ENCODE results near the gene IL17REL.
A peak's percentile ranks its signal among the peaks of the same experiment; 100 is the strongest.

The IL17REL gene

DNA sequence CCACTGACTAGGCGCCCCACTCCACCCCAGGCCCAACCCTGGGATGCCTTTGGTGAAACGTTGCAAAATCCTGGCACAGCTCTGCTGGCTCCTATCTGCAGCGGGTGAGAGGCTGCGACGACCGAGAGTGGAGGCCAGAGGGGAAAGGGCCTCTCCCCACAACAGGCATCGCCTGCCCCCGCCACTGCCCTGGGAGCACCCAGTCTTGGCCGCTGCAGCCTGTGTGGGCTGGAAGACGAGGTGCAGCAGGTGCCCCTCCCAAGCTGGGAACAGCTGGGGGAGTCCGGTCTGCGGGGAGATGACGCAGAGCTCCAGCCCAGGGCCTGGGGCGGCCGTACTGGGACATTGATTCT lies 56.2 kb downstream of the IL17REL start:
- no peak for DNase-seq (ENCODE audit: low read depth)

DNA sequence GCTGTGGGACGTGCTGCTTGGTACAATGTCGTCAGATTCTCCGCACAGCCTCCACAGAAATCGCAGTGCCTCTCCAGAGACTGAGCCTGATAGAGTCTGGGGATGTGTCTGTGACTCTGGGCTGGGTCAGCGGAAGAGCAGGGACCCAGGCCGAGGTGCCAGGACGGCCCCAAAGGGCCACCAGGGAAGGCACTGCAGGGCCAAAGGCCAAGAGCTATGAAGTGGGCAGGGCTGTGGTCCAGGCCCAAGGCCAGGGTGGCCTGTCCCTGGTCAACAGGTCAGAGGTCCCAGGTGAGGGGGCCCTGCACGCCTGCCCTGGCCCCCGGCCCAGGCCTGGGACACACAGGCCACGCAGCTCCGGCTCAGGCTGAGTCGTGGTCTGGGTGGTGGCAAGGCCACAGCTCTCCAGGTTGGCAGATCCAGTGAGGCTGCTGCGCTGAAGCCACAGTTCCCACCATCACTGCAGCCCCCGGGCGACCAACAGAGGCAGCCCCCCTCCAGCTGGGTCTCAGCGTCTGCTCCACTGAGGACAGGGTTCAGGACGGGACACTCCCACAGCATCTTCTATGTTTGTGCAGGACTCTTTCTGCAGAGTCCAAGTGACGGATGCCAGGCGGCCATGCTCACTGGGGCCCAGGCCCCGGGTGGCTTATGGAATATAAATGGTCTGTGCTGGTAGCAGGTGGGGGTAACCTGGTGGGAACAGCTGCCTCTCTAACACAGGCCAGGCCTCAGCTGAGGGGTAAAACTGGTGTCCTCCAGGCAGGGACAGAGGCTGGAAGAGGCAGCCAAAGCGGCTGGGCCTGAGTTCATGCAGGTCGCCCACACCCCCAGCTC lies 56.8 kb downstream of the IL17REL start:
- no peak for DNase-seq (ENCODE audit: low read depth)

DNA sequence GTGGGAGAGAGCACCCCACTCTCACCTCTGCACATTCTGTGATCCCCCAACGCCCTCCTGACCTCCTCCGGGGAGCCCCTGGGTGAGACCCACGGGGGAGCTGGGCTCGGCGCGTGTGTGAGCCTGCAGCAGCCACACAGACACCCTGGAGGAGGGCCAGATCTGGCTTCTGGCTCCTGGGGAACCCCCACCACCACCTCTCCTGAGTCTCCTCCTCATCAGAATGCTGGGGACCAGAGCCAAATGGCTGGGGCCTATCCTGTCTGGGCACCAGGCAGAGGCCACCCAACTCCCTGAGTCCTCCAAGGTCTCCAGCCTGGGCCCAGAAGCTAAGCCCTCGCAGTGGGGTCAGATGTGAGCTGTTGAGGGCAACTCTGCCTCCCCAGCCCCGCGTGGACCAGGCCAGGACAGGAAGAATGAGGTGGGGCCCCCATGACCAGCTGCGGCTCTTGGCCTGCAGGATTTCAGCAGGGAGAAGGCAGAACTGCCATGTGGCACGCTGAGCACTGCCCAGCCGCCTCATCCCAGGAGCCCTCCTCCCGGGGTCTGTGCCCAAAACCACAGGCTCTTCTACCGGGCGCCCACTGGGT lies 57.5 kb downstream of the IL17REL start:
- DNase-seq (ENCODE audit: low read depth): no peak

DNA sequence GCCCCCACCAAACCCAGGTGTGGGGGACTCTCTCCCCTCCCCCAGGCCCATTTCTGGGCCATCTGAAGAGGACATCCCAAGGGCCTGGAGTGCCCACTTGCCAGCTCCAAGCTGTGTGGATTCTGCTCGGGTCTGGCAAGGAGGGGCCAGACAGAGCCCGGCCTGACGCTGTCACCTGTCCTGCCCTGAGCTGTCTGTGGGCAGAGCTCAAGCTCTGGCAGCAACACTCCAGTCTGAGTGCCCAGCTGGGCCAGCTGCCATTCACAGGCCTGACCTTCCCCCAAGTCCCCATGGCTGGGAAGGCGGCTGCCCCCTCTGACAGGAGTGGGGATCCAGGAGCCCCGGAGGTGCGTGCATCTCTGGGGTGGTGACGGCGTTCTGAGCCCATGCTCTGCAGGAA lies 58.2 kb downstream of the IL17REL start:
- DNase-seq (ENCODE audit: low read depth): no peak

DNA sequence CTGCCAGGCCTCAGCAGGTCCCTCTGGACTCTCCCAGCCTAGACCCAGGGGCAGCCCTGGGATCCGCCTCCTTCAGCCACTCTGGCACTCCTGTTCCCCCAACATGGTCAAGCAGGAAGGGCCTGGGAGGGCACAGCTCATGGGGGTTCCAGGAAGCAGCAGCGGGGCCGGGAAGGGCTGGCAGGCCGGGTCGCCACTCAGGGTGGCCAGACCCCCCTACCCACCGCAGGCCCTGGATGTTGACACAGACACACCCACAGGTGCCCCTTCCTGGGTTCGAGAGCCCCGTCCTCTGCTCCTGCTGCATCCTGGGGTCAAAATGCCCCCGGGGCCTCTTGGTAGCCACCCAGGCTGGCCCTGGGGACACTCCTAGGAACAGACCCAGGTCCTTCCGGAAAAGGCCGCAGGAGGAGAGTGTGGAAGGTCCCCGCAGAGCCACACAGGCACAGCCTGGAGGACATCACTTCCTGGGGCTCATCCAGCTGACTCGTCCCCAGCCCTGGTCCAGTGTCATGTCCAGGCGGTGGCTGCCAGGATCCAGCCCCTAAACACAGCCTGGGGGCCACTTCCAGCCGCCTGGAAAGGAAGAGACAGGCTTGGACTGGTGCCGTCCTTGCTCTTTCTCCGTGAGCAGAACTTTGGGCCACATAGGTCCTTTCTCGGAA lies 58.8 kb downstream of the IL17REL start:
- DNase-seq (ENCODE audit: low read depth): no peak

DNA sequence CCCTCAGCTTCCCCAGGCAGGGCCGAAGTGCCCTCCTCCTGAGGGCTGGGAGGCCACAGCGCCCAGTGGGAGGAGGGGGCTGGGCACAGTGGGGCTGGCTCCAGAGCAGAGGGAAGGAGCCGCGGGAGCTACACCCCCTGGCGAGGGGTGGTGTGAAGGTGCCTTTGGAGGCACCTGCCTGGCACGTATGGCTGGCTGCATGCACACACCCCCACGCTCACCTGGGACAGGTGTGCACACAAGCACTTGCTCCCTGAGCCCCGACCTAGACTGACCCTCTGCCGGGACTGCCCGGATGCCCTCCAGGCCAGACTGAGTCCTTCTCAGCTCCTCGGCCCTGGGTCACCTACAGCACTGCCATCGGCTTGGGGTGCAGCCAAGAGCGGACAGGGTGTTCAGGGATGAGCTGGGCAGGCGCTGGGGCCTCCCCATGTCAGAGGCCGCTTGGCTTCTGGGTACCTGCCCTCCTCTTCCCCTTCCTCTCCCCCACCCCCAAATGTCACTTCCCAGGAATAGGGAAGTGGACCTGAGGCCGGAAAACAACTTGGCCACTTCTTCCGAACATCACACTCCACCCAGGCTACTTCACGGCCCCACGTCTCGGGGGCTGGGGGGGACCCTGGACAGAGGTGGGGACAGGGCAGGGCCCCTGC lies 59.4 kb downstream of the IL17REL start:
- no peak for DNase-seq (ENCODE audit: low read depth)

DNA sequence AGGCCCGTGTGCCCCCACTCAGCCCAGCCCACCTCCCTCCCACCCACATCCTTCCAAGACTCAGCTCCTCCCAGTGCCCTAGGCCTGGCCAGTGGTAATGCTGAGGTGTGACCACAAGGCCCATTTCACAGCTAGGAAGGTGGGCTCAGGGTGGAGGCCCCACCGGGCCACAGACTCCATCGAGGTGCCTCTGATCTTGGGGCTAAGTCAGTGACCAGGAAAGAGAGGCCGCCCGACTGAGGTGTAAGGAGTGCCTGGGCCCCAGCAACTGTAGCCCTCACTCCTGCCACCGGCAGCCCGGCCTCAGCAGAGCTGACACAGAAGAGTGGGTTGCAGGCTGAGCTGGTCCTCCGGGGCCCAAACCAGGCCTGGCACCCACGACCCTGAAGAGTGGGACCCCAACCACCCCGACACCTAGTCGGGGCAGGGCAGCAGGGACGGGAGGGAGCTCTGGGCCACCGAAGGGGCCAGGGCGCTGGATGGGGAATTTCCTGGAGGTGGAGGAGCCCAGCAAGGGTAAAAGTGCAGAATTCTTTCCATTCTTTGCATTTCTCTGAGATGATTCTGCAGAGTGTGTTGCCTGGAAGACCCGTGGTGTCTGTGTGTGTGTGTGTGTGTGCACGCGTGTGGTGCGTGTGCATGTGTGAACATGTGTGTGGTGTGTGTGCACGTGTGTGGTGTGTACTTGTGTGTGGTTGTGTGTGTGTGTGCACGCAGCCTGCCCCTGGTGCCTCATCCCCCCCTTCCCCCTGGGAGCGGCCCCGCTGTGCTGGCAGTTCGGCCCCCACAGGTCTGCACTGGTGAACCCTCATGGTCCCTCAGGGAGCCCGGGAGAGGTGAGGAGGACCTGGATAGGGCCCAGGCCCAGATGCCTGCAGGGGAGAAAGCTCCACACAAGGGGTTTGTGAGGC lies 60.3 kb downstream of the IL17REL start:
- no peak for DNase-seq (ENCODE audit: low read depth)

DNA sequence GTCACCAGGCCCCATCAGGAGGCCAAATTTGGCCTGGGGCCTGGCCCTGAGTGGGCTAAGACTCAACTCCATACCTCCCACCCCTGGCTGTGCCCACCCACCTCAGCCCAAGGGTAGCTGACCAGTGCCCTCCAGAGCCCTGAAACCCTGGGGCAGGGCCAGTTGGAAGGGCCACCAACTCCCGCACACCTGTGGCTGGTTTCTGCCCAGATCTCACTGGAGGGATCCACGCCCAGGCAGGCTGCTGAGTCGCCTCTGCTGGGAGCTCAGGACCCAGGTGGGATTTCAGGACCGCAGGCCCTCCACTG lies 60.9 kb downstream of the IL17REL start:
- DNase-seq (ENCODE audit: low read depth): no peak

DNA sequence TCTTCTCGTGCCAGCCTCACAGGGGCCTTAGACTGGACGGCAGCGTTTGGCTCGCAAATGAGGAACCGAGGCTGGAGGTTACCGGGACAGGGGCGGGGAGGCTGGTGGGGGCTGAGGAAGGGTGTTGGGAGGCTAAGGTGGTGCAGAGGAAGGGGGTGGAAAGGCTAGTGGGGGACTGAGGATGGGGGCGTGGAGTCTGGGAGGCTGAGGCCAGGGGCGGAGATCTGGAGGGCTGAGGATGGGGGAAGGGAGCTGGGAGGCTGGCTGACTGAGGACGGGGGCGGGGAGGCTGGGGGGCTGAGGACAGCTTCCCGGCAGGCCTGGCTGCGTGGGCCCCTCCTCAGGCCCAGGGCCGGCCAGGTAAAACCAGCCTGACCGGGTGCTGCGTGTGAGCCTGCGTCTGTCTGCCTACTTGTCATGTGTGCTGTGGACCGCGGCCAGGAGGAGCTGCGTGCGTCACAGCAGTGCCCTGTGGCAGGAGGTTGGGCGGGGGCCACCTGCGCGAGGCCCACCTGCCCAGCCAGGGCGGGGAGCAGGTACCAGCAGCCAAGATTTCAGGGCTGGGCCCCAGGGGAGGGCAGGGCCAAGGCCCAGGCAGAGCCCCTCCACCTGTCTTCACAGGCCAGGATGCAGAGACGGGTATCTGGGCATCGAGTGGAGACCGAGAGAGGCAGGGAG lies 61.4 kb downstream of the IL17REL start:
- no peak for DNase-seq (ENCODE audit: low read depth)

DNA sequence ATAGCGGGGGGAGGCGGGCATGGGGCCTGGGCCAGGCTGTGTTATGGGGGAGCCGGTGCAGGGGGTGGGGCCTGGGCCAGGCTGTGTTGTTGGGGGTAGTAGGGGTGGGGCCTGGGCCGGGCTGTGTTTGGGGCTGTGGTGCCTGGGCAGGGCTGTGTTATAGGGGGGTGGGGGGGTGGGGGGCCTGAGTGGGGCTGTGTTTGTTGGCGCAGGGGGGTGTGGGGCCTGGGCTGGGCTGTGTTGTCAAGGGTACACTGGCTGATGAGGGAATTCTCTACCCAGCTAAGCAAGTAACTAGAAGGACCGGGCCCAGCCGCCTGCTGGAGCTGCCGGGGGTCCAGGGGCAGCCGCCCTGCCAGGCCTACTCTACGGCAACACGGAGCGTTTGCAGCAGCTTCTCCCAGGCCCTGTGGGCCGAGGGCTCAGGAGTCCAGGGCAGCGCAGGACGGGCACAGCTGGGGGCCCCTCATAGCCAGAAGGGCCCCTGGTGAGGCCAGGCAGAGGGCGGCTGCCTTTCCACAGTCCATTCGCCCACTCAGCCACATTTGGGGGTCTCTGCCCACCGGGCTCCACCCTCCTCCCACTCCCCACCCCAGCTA lies 62.1 kb downstream of the IL17REL start:
- DNase-seq (ENCODE audit: low read depth): no peak

DNA sequence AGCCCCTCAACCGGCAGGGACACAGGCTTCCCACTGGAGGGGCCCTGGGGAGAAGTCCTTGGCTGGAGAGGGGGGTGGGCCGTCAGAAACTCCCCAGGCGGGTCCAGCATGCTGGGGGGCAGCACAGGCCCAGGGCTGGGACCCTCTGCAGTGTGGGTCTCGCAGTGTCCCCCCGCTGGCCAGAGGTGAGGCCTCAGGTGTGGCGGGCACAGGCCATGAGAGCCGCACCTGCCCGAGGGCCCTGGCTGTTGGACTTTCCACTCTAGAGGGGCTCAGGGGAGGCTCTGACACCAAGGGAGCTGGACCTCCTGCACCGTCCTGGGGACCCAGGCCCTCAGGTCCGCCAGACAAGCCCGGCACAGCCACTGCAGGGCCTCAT lies 62.7 kb downstream of the IL17REL start:
- DNase-seq (ENCODE audit: low read depth): no peak

DNA sequence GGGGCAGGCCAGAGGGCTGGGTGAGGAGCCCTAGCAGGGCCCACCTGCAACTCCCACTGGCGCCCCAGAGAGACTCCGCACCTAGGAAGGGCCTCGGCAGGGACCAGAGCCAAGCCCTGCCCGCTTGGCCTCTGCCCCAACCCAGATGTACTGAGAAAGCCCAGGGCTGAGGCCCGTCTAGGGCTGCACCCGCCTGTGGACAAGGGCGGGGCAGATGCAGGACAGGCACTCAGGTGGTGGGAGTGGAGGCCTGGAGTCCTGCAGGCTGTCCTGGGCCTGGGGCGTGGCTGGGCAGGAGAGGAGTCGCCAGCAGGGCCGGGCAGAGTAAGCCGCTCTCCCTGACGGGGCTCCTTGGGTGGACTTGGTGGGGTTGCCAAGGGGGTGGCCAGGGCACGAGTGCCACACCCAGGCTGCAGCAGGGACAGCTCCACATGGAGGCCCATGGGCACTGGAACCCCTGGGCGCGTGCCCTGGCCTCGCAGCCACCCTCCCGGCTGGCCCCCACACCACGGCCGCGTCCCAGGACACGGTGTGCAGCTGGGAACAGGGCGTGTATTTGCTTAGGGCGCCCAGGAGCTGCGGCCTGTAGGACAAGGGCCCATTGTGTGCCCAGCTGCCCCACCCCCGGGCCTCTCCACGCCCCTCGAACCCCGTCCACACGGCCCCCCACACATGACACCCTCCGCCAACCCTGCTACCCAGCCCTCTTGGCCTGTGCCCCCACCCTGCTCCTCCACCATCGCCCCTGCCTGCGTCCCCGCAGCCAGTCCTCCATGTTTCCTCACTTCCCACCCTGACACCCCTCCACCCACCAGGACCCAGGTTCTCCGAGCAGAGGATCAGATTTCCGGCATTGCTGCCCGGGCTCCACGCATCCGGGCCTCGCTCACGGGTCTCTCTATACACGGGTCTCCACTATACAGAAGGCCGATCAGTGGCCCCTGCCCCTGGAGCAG lies 63.3 kb downstream of the IL17REL start:
- DNase-seq (ENCODE audit: low read depth): no peak

DNA sequence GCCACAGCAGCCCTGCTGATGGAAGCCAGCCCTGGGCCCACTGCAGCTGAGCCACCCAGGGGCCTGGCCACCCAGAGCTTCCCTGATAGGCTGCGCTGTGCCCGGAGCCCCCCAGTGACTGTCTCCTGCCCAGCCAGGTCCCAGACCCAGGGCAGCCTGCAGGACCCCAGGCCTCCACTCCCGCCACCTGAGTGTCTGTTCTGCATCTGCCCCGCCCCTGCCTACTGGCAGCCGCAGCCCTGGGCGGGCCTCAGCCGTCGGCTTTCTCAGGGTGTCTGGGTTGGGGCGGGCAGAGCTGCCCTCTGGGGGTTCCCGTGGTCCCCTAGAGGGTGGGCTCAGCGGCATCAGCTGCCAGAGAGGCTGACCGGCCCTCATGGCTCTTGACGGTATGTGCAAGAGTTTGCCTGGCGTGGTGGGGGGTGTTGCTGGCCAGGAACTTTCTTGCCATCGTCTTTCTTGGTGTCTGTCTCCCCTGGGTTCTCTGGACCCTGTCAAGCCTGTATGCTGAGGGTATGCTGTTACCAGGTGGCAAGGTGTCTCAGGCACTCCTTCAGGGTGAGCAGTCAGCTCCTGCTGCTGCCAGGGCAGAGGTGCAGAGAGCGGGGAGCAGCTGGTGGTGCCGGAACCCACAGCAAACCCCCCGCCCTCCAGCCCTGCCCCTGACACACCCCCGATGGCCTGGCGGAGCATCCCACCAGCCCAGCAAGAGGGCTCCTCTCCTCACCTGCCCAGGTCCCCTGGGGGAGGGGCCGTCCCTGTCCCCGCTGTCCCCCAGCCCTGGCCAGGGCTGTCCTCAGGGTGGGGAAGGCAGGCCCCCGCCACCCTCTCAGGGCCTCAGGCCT lies 64.2 kb downstream of the IL17REL start:
- no peak for DNase-seq (ENCODE audit: low read depth)

DNA sequence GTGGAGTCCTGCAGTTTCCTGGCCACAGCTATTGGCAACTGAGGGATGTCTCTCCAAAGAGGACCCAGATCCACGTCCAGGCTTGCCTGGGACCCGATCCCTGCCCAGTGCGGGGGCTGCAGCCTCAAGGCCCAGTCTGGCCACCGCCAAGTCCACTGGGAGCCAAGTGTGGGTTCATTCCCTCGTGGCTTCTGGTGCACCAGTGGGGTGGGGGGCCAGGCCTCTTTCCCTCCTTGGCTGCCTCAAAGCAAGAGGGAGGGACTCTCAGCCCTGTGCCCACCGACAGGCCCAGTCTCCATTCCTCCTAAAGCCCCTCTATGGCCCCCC lies 65.3 kb downstream of the IL17REL start:
- no peak for DNase-seq (ENCODE audit: low read depth)

DNA sequence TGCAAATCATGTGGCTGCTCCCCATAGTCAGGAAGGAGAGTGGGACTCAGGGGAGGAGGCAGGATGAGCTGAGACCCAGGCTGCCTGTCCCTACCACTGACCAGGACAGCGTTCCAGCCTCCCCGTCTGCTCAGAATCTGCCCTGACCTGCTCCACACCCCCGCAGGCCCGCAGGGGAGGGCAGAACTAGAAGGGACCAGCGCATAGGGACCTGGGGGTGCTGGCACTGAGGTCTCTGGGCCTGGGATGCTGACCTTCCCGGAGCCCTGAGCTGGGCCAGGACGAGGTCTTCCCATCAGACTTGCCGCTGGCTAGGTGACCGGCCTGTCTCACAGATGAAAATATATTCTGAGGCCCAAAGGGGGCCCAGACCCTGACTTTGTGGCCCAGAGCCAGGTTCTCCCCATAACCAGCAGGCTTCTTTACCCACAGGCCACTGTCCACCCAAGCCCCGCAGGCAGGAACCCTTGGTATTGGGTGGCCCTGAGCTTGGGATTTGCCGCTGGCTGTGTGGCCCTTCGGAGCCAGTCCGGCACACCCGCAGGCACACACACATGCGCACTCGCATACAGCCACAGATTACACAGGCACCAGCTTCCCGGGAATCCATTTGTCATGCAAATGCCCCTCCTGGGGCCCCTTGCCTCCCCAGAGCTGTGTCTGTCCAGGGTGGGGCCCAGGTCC lies 65.8 kb downstream of the IL17REL start:
- no peak for DNase-seq (ENCODE audit: low read depth)

DNA sequence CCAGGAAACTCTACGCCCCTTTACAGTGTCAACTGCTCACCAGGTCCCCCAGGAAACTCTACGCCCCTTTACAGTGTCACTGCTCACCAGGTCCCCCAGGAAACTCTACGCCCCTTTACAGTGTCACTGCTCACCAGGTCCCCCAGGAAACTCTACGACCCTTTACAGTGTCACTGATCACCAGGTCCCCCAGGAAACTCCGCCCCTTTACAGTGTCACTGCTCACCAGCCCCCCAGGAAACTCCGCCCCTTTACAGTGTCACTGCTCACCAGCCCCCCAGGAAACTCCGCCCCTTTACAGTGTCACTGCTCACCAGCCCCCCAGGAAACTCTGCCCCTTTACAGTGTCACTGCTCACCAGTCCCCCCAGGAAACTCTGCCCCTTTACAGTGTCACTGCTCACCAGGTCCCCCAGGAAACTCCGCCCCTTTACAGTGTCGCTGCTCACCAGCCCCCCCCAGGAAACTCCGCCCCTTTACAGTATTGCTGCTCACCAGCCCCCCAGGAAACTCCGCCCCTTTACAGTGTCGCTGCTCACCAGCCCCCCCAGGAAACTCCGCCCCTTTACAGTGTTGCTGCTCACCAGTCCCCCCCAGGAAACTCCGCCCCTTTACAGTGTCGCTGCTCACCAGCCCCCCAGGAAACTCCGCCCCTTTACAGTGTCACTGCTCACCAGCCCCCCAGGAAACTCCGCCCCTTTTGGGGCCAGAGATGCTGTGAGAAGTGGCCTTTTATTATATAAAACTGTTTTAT lies 67.3 kb downstream of the IL17REL start:
- peak; percentile 47 for DNase-seq (ENCODE audit: low read depth)

Data from T-helper 22 cell (primary cell).